Measurements from ENCODE around the gene SKIDA1.
"Not testable (repeated sequence)": the region's sequence is repeated elsewhere in the genome, so short reads cannot be mapped to it uniquely, and the experiment has no call there.

DNA sequence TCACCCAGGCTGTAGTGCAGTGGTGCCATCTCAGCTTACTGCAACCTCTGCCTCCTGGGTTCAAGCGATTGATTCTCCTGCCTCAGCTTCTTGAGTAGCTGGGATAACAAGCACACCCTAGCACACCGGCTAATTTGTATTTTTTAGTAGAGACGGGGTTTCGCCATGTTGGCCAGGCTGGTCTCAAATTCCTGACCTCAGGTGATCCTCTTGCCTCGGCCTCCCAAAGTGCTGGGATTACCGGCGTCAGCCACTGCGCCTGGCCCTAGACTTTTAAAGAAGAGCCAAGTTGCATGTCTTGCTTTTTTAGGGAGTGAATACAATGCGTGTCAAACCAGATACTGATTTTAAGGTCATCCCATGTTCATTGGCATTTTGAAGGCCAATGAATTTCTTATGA, 10.5 kb upstream of the SKIDA1 start:
- TF ChIP-seq, protein P1, sequence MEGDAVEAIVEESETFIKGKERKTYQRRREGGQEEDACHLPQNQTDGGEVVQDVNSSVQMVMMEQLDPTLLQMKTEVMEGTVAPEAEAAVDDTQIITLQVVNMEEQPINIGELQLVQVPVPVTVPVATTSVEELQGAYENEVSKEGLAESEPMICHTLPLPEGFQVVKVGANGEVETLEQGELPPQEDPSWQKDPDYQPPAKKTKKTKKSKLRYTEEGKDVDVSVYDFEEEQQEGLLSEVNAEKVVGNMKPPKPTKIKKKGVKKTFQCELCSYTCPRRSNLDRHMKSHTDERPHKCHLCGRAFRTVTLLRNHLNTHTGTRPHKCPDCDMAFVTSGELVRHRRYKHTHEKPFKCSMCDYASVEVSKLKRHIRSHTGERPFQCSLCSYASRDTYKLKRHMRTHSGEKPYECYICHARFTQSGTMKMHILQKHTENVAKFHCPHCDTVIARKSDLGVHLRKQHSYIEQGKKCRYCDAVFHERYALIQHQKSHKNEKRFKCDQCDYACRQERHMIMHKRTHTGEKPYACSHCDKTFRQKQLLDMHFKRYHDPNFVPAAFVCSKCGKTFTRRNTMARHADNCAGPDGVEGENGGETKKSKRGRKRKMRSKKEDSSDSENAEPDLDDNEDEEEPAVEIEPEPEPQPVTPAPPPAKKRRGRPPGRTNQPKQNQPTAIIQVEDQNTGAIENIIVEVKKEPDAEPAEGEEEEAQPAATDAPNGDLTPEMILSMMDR (IDR thresholded peaks at IDR 0.05), result not testable (repeated sequence)
- TF ChIP-seq, protein P2, sequence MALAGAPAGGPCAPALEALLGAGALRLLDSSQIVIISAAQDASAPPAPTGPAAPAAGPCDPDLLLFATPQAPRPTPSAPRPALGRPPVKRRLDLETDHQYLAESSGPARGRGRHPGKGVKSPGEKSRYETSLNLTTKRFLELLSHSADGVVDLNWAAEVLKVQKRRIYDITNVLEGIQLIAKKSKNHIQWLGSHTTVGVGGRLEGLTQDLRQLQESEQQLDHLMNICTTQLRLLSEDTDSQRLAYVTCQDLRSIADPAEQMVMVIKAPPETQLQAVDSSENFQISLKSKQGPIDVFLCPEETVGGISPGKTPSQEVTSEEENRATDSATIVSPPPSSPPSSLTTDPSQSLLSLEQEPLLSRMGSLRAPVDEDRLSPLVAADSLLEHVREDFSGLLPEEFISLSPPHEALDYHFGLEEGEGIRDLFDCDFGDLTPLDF (CRISPR knock-in tag; IDR thresholded peaks at IDR 0.05), result not testable (repeated sequence)
- TF ChIP-seq, protein P3, sequence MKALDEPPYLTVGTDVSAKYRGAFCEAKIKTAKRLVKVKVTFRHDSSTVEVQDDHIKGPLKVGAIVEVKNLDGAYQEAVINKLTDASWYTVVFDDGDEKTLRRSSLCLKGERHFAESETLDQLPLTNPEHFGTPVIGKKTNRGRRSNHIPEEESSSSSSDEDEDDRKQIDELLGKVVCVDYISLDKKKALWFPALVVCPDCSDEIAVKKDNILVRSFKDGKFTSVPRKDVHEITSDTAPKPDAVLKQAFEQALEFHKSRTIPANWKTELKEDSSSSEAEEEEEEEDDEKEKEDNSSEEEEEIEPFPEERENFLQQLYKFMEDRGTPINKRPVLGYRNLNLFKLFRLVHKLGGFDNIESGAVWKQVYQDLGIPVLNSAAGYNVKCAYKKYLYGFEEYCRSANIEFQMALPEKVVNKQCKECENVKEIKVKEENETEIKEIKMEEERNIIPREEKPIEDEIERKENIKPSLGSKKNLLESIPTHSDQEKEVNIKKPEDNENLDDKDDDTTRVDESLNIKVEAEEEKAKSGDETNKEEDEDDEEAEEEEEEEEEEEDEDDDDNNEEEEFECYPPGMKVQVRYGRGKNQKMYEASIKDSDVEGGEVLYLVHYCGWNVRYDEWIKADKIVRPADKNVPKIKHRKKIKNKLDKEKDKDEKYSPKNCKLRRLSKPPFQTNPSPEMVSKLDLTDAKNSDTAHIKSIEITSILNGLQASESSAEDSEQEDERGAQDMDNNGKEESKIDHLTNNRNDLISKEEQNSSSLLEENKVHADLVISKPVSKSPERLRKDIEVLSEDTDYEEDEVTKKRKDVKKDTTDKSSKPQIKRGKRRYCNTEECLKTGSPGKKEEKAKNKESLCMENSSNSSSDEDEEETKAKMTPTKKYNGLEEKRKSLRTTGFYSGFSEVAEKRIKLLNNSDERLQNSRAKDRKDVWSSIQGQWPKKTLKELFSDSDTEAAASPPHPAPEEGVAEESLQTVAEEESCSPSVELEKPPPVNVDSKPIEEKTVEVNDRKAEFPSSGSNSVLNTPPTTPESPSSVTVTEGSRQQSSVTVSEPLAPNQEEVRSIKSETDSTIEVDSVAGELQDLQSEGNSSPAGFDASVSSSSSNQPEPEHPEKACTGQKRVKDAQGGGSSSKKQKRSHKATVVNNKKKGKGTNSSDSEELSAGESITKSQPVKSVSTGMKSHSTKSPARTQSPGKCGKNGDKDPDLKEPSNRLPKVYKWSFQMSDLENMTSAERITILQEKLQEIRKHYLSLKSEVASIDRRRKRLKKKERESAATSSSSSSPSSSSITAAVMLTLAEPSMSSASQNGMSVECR (CRISPR knock-in tag; IDR thresholded peaks at IDR 0.05; ENCODE audit: borderline replicate concordance), result not testable (repeated sequence)
- not testable (repeated sequence) for TF ChIP-seq ZNF396 (CRISPR knock-in tag; IDR thresholded peaks at IDR 0.05; ENCODE audit: borderline replicate concordance); ESRRA (CRISPR knock-in tag; IDR thresholded peaks at IDR 0.05; ENCODE audit: borderline replicate concordance); ZNF232 (CRISPR knock-in tag; IDR thresholded peaks at IDR 0.05)
- TF ChIP-seq, protein P4, sequence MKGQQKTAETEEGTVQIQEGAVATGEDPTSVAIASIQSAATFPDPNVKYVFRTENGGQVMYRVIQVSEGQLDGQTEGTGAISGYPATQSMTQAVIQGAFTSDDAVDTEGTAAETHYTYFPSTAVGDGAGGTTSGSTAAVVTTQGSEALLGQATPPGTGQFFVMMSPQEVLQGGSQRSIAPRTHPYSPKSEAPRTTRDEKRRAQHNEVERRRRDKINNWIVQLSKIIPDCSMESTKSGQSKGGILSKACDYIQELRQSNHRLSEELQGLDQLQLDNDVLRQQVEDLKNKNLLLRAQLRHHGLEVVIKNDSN (CRISPR knock-in tag; IDR thresholded peaks at IDR 0.05), result not testable (repeated sequence)
- TF ChIP-seq, protein P5, sequence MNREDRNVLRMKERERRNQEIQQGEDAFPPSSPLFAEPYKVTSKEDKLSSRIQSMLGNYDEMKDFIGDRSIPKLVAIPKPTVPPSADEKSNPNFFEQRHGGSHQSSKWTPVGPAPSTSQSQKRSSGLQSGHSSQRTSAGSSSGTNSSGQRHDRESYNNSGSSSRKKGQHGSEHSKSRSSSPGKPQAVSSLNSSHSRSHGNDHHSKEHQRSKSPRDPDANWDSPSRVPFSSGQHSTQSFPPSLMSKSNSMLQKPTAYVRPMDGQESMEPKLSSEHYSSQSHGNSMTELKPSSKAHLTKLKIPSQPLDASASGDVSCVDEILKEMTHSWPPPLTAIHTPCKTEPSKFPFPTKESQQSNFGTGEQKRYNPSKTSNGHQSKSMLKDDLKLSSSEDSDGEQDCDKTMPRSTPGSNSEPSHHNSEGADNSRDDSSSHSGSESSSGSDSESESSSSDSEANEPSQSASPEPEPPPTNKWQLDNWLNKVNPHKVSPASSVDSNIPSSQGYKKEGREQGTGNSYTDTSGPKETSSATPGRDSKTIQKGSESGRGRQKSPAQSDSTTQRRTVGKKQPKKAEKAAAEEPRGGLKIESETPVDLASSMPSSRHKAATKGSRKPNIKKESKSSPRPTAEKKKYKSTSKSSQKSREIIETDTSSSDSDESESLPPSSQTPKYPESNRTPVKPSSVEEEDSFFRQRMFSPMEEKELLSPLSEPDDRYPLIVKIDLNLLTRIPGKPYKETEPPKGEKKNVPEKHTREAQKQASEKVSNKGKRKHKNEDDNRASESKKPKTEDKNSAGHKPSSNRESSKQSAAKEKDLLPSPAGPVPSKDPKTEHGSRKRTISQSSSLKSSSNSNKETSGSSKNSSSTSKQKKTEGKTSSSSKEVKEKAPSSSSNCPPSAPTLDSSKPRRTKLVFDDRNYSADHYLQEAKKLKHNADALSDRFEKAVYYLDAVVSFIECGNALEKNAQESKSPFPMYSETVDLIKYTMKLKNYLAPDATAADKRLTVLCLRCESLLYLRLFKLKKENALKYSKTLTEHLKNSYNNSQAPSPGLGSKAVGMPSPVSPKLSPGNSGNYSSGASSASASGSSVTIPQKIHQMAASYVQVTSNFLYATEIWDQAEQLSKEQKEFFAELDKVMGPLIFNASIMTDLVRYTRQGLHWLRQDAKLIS (CRISPR knock-in tag; IDR thresholded peaks at IDR 0.05; ENCODE audit: borderline replicate concordance), result not testable (repeated sequence)
